Stimulated activated CD8-positive, alpha-beta memory T cell treated with anti-CD3 and anti-CD28 coated beads, Interleukin-15, amount 100 ng/mL, for 48 hours (primary cell): ENCODE measurements around the gene TBXAS1.

ENCODE experiments used
- DNase-seq, 2 donors: peaks; one replicate each; pipeline ENCODE4 v3.0.0-alpha.2; 2020; ENCODE audit warnings: low read depth in 2 of 2

Gene TBXAS1

GRCh38 chr7:139948167-139948566, 119.1 kb downstream of the TBXAS1 start:
- DNase-seq, result no peak

- DNase-seq, result no peak
Observed at GRCh38 chr7:139948587-139949335, 119.7 kb downstream of the TBXAS1 start.

DNA sequence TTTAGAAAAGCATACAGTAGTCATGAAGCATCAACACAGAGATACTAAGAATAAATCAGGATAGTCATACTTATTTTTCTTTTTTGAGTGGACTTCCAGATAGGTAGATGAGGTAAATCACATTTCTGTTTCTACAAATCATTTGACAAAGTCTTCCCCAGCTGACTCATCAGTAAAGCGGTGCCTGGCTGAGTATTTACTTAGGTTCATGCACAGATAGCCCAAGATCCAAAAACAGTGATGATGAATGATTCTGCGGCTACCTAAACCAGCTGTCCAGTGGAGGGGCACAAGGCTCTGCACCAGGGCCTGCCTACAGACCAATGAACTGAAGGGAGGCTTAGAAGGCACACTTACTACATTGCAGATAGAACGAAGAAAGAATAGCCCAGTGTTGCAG, 120.6 kb downstream of the TBXAS1 start:
- no peak for DNase-seq

- DNase-seq, result no peak
Observed at GRCh38 chr7:139950881-139951525, 121.9 kb downstream of the TBXAS1 start.

DNA sequence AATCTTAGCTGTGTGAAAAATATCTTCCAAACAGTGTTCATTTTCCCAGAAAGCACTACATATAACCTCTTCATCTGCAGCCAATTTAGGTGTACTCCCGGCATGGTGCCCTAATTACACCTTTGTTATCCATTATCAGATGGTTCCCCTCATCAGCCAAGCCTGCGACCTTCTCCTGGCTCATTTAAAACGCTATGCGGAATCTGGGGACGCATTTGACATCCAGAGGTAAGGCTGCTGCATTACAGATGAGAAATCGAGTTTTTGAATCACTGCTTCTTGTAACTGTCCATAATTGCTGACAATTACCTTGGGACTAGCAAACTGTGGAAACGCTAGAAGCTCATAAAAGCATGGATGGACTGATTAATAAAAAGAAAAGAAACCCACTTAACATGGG, 124.2 kb downstream of the TBXAS1 start:
- no peak for DNase-seq

GRCh38 chr7:139955109-139955820, 126.2 kb downstream of the TBXAS1 start:
- DNase-seq, result no peak

DNA sequence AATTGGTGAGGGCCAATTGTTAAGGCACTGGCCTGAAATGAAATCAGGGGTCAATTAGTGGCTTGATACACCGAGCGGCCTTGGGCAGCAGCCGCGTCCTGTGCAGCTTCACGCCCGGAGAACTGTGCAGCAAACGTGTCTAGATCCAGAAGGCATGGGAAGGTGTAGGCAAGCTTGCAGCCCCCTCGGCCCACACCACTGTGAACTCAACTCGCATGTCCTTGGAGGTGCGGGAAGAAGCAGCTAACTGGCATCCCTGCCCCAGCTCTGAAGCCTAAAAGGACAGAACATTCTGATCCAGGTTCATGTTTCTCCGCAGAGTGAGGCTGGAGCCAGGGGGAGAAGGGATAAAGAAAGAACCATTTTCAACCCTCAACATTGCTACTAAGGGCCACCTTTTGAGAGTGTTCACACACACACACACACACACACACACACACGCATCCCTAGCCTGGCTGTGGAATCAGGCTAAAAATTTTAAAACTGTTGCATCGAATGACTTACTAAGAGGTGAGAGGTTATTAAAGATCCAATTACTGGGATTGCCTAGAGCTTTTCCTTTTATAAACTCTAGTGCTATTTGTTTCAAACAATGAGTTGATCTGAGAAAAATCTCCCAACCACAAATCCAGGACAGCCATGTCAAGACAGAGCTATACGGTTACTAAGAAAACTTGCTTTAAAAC, 129.7 kb downstream of the TBXAS1 start:
- DNase-seq, result no peak

GRCh38 chr7:139959285-139959628, 130.2 kb downstream of the TBXAS1 start:
- no peak for DNase-seq

DNA sequence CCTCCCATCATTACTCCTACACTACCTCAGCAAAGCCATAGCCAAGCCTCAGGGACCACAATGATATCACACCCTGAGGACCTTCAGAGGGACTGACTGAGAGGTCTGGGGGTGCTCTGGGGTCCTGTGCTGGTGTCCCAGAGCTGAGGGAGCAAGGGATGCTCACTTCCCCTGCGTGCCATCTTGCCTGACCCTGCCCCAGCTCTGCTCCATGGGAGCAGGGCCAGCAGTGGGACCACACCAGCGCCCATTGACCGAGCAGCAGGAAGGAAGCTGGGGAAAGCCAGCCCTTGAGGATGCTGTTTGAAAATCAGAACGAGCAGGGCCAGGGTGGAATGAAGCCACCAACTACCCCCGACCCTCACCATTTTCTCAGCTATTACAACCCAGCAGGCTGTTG, 130.7 kb downstream of the TBXAS1 start:
- DNase-seq, result no peak

GRCh38 chr7:139960157-139960556, 131.1 kb downstream of the TBXAS1 start:
- no peak for DNase-seq

GRCh38 chr7:139965942-139966628, 137.0 kb downstream of the TBXAS1 start:
- no peak for DNase-seq

- DNase-seq, result no peak
Observed at GRCh38 chr7:139966949-139967348, 137.9 kb downstream of the TBXAS1 start.

GRCh38 chr7:139968931-139969330, 139.9 kb downstream of the TBXAS1 start:
- DNase-seq, result no peak

DNA sequence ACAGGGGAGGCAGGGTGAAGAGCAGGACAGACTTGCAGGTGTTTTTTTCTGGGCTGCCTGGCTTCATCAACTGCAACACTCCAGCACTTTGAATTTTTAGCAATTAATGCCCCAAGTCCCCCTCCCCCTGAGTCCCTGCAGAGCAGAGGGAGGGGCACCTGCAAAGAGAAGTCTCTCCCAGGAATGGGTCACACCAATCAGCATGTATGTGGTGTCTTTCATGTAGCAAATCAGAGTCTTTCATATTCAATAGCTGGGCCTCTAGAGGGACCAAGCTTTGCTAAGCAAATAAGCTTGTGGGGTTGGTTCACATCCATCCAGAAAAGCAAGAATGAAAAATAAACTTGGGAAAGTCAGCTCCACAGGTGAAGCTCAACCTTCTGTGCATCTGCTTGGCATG, 143.0 kb downstream of the TBXAS1 start:
- DNase-seq, result no peak

DNA sequence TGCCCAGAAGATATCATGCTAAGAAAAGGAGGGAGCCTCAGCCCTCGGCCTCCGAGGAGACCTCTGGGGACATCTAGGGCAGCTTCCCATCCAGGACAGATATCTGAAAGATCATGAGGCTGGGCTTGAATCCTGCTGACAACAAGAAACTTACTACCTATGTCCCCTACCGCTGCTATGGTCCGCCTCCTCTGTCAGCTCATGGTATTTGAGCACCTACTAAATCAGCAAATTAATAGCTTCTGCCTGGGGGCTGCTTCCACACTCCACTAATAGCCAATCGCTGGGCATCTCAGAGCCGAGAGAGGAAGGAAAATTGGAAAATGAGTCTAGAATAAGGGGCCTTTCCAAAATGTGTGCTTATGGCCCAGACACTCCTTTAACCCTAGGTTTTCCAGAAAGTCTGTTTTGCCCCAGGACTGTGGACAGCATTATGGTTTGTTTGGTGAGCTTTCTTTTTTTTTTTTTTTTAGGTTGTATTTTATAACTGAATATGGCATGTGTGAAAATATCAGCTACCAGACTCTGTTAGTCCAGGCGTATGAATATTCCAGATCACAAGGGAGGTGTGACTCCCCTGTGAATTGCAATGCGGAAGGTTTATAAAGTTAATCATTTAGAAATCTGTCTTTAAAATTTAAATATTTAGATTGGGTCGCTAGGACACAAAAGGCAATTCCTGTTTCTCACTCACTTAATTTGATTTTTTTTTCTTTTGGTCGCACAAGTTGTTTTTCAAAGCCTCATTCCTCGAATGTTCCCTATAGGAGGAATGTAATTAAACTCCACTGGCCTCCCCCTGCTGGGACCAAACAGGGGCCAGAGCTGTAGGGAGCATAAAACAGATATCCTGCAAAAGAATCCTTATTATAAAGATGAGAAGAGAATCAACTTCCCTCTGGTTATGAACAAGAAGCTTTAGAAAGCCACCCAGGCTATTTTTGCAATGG, 144.3 kb downstream of the TBXAS1 start:
- DNase-seq, result no peak

DNA sequence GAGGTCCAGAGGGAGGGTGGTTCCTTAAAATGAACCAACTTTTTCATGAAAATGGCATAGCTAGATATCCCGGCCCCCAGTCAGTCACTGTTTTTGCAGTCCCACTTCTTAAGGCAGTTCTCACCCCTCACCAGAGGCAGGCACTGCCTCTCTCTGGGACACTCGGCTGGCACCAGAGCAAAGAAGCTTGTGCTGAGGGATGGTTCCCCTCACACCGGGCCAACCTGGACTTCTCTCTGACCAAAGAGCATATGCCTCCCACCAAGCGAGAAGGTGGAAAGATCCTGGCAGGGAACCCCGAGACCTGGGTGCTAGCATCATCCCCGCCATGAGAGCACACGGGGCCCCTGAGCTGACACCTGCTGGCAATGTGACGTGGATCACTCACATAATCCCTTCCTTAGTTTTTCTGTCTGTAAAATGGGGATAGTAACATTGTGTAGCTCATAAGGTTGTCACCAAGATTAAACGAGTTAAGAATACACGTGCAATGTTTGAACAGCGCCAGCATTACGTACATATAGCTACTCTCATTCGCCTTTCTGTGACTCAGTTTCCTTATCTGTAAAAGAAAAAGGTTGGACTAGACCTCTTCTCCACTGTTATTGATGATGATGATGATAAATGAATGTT, 145.2 kb downstream of the TBXAS1 start:
- no peak for DNase-seq

DNA sequence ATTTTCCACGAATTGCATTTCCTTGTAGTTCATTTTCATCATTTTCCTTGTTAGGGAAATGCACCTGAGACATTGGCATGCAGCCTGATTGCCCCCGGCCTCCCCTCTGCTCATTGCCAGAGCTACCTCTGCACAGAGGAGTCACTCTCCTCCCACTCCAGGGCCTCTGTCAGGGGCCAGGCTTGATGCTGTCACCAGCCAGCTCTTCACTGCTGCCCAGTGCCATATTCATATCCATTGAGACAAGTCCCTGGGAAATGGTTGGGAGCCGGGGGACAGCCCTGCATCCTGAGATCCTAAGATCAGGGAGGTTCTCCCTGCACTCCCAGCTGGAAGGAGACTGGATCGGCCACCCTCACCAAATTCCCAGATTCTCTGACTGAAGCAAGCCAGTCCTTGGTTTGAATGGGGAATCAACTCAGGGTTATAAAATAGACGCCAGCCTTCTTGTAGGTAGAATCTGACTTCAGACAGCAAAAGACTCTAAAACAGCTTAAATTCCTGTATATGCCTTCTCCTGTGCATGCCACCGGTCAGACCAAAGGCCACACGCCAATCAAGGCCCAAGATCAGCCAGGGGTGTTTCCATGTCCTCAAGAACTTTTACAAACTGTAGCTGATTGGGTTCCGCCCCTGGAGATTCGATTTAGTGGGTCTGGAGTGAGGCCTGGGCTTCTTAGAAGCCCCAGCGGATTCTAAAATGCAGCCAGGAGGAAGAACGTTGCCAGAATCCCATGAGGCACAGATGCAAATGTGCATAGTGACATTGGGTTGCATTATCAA, 147.2 kb downstream of the TBXAS1 start:
- DNase-seq, result no peak

DNA sequence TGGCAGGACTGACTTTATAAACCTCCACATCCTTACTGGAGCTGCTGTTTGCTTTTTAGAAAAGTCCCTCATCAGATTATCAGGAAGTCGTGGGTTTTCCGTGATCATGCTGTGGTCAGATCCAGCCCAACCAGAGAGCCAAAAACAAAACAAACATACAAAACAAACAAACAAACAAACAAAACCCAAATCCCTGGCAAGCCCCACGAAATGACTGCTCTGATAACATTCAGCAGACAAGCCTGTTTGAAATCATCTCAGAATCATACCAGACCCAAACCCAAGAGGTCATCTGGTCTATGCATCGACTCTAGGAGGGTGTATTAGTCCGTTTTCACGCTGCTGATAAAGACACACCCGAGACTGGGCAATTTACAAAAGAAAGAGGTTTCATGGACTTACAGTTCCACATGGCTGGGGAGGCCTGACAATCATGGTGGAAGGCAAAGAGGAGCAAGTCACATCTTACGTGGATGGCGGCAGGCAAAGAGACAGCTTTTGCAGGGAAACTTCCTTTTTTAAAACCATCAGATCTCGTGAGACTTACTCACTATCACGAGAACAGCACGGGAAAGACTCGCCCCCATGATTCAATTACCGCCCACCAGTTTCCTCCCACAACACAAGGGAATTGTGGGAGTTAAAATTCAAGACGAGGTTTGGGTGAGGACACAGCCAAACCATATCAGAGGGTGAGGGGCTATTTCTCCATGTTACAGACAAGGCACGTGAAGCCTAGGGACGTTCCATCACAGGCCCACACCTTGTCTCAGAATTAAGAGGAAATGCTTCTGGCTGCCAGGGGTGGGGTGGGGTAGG, 148.0 kb downstream of the TBXAS1 start:
- no peak for DNase-seq

GRCh38 chr7:139981511-139981895, 152.4 kb downstream of the TBXAS1 start:
- no peak for DNase-seq
